Activated naive CD8-positive, alpha-beta T cell treated with anti-CD3 and anti-CD28 coated beads, Interleukin-2, amount 50 U/mL, for 16 hours (primary cell): Measurements from ENCODE around the gene SFT2D1.
A peak's percentile ranks its signal among the peaks of the same experiment; 100 is the strongest.
"Not testable (repeated sequence)": the region's sequence is repeated elsewhere in the genome, so short reads cannot be mapped to it uniquely, and the experiment has no call there.

Experiments used
- DNase-seq: peaks from one replicate; pipeline ENCODE4 v3.0.0-alpha.2; 2020; ENCODE audit warnings: low read depth, low spot score

Gene SFT2D1

GRCh38 chr6:166342349-166343149 lies at the start of gene SFT2D1:
TSS of gene SFT2D1 (minus strand) at chr6:166342545. CDS start at chr6:166342481, 64 bp downstream.
- peak; percentile 38 for DNase-seq

DNA sequence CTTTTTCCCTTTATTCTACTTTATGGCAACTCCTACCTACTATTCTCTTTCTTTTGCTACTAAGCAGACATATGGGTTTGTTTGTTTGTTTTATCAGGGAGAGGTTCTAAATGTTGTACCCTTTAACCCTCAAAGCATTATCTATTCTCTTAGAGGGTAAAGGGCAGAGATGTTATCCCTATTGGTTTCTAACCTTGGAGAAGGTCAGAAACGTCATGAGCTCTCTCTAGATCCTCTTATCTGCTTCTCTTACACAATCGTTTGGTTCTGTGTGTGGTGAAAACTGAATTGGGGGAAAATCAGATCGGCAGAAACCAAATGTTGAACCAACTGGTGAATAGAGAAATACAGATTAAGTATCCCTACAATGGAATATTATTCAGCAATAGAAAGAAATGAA lies 46.8 kb upstream of the SFT2D1 start:
- DNase-seq, result no peak

GRCh38 chr6:166388290-166389004 lies 46.1 kb upstream of the SFT2D1 start:
- DNase-seq, result no peak

DNA sequence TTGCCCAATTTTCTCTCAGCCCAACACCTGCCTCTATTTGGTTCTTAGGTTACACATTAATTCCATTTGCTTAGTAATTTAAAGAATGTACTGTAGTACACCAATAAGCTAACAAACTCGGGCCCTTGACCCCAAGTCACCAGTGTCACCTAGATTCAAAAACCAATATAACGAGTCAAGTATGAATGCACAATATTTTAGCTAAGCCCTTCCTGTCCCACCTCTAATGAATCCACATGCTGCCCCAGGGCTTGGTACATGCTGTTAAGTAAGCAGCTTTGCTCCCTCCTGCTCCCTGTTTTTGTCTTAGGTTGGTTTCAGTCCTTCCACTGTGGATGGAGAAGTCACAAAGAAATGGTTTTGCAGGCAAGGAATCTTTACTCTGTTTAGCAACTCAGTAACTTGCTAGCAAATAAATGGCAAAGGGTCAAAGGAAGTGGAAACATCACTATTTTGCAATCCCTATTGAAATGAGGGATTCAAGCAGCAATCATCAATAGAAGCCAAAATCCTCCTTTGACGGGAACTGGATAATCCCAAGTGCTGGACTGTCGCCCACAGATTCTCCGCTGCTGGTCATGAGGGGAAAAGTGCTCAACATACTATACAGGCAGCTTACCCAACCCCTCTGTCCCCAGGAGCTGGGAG lies 45.4 kb upstream of the SFT2D1 start:
- DNase-seq, result no peak

GRCh38 chr6:166387098-166387497 lies 44.8 kb upstream of the SFT2D1 start:
- DNase-seq, result not testable (repeated sequence)

DNA sequence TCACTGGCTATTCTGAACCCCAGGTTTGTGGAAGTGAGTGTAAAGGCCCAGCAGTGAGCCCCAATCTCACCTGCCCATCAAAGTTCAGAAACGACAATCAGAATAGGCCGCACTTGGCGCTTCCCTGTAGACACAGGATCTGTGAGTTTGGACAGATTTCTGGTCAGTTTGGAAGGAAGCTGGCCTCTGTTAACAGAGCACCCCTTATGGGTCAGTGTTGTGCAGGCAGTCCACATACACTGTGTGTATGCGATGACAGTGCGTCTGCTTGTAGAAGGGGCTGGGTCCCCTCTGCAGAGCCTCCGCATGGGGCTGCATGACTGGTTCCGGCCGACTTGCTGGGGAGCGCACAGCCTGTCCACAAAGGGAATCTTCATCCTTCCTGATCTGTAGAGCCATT lies 43.8 kb upstream of the SFT2D1 start:
- no peak for DNase-seq

DNA sequence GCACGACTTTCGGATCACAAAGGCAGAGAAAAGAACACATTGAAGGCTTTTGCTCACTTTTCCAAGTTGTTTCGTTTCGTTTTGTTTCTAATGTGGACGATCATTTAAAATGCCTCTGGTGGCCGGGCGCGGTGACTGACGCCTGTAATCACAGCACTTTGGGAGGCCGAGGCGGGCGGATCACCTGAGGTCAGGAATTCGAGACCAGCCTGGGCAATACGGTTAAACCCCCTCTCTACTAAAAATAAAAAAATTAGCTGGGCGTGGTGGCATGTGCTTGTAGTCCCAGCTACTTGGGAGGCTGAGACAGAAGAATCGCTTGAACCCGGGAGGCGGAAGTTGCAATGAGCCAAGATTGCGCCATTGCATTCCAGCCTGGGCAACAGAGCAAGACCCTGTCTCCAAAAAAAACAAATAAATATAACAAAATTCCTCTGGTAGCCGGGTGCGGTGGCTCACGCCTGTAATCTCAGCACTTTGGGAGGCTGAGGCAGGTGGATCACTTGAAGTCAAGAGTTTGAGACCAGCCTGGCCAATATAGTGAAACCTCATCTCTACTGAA lies 41.5 kb upstream of the SFT2D1 start:
- DNase-seq, result not testable (repeated sequence)

- DNase-seq, result peak; percentile 89
Measured at GRCh38 chr6:166382933-166383801, 40.8 kb upstream of the SFT2D1 start, which contains the start of gene MPC1. TSS of gene MPC1 (minus strand) at chr6:166382940. CDS start at chr6:166382876, 64 bp downstream.

GRCh38 chr6:166382500-166382932 lies 40.2 kb upstream of the SFT2D1 start:
- no peak for DNase-seq

DNA sequence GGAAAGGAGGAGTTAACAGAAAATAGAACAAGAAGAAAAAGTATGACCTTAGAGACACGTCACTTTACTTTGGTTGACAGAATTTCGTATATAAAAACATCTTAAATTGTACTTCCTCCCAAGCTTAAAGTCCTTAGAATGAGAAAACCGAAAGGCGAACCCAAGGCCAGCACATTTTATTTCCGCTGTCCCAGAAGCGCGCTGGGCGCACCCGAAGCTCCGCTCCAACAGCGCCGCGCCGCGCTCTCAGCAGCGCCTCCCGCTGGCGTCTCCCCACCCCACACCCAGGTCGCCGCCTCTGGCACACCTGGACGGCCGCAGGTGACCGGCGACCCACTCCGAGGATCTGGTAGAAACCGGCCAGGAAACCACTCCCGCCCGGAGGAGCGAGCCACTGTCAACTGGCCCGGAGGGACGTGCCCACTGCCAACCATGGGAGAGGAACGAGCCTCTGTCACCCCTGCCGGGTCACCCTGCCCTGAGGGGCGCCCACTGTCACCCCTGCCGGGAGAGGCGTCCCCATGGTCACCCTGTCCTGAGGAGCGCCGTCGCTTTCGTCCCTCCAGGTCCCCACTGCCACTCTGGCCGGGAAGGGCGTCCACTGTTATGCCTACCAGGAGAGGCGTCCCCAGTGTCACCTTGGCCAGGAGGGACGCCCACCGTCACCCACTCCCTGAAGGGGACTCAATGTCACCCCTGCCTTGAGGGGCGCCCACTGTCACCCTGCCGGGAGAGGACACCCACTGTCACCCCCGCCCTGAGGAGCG lies 39.6 kb upstream of the SFT2D1 start:
- DNase-seq, result no peak

- no peak for DNase-seq
Measured at GRCh38 chr6:166381381-166381732, 39.0 kb upstream of the SFT2D1 start.

- DNase-seq, result no peak
Measured at GRCh38 chr6:166379800-166380199, 37.5 kb upstream of the SFT2D1 start.

GRCh38 chr6:166379103-166379586 lies 36.8 kb upstream of the SFT2D1 start:
- no peak for DNase-seq

GRCh38 chr6:166377721-166378120 lies 35.4 kb upstream of the SFT2D1 start:
- DNase-seq, result no peak

- DNase-seq, result no peak
Measured at GRCh38 chr6:166375013-166375412, 32.7 kb upstream of the SFT2D1 start.

GRCh38 chr6:166370489-166370888 lies 28.1 kb upstream of the SFT2D1 start:
- DNase-seq, result no peak

DNA sequence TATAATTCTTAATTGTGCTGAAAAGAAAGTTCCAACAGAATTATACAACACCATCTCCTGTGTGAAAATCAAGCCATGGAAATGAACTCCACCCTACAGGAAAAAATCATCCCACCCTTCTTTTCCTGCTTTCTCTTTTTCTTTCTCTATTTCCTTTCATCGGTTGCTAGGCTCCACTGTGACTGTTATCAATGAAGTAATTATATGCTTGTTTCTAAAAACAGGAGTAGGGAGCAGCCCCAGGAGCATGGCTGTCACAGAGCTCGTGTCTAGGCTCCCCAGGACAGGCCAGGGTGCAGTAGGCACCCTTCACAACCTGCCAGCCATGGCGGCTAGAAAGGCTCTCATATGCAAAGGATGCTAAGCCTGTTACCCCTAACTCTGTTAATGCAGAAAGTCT lies 27.4 kb upstream of the SFT2D1 start:
- DNase-seq, result no peak

DNA sequence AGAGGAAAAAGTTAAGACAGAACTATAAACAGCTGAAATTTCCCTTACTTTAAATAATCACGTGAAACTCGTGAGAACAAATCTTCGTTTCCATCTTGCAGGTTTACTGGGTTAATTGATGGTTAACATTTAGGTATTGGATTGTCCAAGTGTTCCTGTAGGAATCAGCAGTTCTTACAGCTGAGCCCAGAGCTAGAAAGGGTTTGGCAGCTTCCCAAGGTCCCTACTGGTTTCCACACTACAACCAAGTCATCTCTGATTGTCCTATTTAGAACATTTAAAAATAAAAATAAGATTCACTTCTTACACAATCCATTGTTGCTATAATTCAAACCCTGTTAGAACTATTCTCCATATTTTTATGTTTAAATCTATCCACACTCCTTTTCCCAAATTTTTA lies 24.6 kb upstream of the SFT2D1 start:
- no peak for DNase-seq

DNA sequence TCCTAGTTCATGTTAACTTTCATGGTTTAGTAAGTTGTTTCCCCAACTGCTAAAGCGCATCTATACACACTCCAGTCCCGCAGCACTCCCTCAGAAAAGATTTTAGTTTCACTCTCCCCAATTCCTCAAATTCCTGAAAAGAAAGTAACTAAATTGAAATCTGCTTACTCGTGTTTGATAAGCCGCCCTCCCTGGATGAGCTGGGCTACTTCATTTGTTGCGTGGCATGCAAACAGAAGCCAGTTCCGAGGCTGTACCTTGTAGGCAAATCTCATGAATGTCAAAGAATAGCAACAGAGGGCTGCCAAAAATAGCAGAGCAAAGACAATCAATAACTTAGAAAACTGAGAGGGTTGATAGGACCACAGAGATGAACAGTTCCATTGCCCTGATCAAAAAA lies 23.5 kb upstream of the SFT2D1 start:
- no peak for DNase-seq

GRCh38 chr6:166365221-166365620 lies 22.9 kb upstream of the SFT2D1 start:
- DNase-seq, result no peak
